Measurements from ENCODE around the gene ATG13. TPM values are rescaled to one million over a fixed set of nuclear protein-coding genes. Genes with fewer than 3 reads are reported as not detected.

ATG13 gene
- total and polyA plus RNA-seq, 4 donors, result 36.3 to 49.9 (median 41.2) TPM

- Histone ChIP-seq H3K27ac (ENCODE audit: low read depth in 1 of 2, low read length in 2 of 2) (peak overlapping the region; percentile 85 to 92), H3K4me1 (ENCODE audit: control insufficient read depth in 4 of 4, insufficient read depth in 4 of 4, low read length in 3 of 4) (peaks cover 0 to 13% (median 5%) of the 10 kb centered on the region in 4 donors), H3K9me3 (ENCODE audit: control insufficient read depth in 4 of 4, low read length in 3 of 4) (no peaks in the 10 kb centered on the region), H3K27me3 (ENCODE audit: control insufficient read depth in 4 of 4, insufficient read depth in 4 of 4, low read length in 3 of 4) (no peaks in the 10 kb centered on the region), H3K36me3 (ENCODE audit: control insufficient read depth in 4 of 4, insufficient read depth in 3 of 4, low read depth in 1 of 4, low read length in 3 of 4) (peaks cover 2 to 11% (median 6%) of the 10 kb centered on the region in 4 donors), H3K9ac (ENCODE audit: low read depth in 1 of 2, low read length in 2 of 2) (no peak overlapping the region), H3K4me3 (ENCODE audit: low read depth in 1 of 3, low read length in 3 of 3) (no peak overlapping the region)
- whole genome bisulfite sequencing, result 48% methylated on average over 10 of the region's 10 CpGs
- TF ChIP-seq MAX (IDR thresholded peaks at IDR 0.05), result no peak
- TF ChIP-seq TAF1 (conservative IDR thresholded peaks at IDR 0.05), result no peak
- TF ChIP-seq YY1 (IDR thresholded peaks at IDR 0.05), result no peak
- peak; percentile 56 for TF ChIP-seq SP1 (IDR thresholded peaks at IDR 0.05)
- no peak for TF ChIP-seq RAD21 (IDR thresholded peaks at IDR 0.05)
- no peak for TF ChIP-seq REST (IDR thresholded peaks at IDR 0.05)
- TF ChIP-seq HNF4A (conservative IDR thresholded peaks at IDR 0.05), result peak; percentile 36 to 37
- peak; percentile 63 for TF ChIP-seq NR2F2 (IDR thresholded peaks at IDR 0.05)
- TF ChIP-seq FOXA2 (IDR thresholded peaks at IDR 0.05), result no peak
- no peak for TF ChIP-seq ZBTB33 (IDR thresholded peaks at IDR 0.05)
- TF ChIP-seq ATF3 (IDR thresholded peaks at IDR 0.05), result no peak
- TF ChIP-seq EGR1 (IDR thresholded peaks at IDR 0.05; ENCODE audit: low read depth in 2 of 2), result no peak
- peak in 1 of 2 donors; percentile 38 for TF ChIP-seq GABPA (IDR thresholded peaks at IDR 0.05 in 1 of 2, conservative IDR thresholded peaks at IDR 0.05 in 1 of 2)
- no peak for TF ChIP-seq JUND (IDR thresholded peaks at IDR 0.05)
- TF ChIP-seq CTCF (IDR thresholded peaks at IDR 0.05; ENCODE audit: low read depth, low read length, missing input control), result no peak
- no peak for TF ChIP-seq FOXA1 (IDR thresholded peaks at IDR 0.05)
- TF ChIP-seq HNF4G (IDR thresholded peaks at IDR 0.05), result no peak
- TF ChIP-seq RXRA (IDR thresholded peaks at IDR 0.05), result peak; percentile 46 to 68
- no peak for DNase-seq (ENCODE audit: low spot score)
Observed at GRCh38 chr11:46710821-46711269, 93.5 kb downstream of the ATG13 start.

Data from liver (tissue), 9 donors.